GM23338 (cell line): ENCODE measurements around the gene TMCO4. TPM values are rescaled to one million over a fixed set of nuclear protein-coding genes. Genes with fewer than 3 reads are reported as not detected.

Experiments used
- ATAC-seq: fragments of 200-7000 bp; cut with Tn5 transposase; 3 replicates; pipeline ENCODE4 v1.9.1; 2020
- DNase-seq: peaks from one replicate; pipeline ENCODE4 v3.0.0-alpha.2; 2015; ENCODE audit warnings: low spot score
- H2AFZ ChIP-seq: fragments of 200-600 bp; sonication (generic); 2 replicates; pipeline ENCODE4 v1.8.0; 2016; ENCODE audit warnings: antibody characterized with exemption, mild to moderate bottlenecking, moderate library complexity
- H3F3A ChIP-seq: fragments of 200-600 bp; sonication (generic); replicated peaks from 2 replicates; pipeline ENCODE4 v1.8.0; 2017; ENCODE audit warnings: antibody characterized with exemption, mixed run types, low read depth
- H3K27ac ChIP-seq: fragments of 200-600 bp; sonication (generic); 2 replicates; pipeline ENCODE4 v1.6.1; 2016; ENCODE audit warnings: low read depth
- H3K27me3 ChIP-seq: fragments of 200-600 bp; sonication (generic); 2 replicates; pipeline ENCODE4 v1.8.0; 2016; ENCODE audit warnings: mild to moderate bottlenecking, mixed run types, moderate library complexity; ENCODE audit not compliant: insufficient read depth
- H3K36me3 ChIP-seq: fragments of 200-600 bp; sonication (generic); 2 replicates; pipeline ENCODE4 v1.8.0; 2016; ENCODE audit warnings: mild to moderate bottlenecking; ENCODE audit not compliant: insufficient read depth
- H3K4me1 ChIP-seq: fragments of 200-600 bp; sonication (generic); 2 replicates; pipeline ENCODE4 v1.8.0; 2016; ENCODE audit warnings: mild to moderate bottlenecking, moderate library complexity; ENCODE audit not compliant: insufficient read depth
- H3K4me2 ChIP-seq: fragments of 200-600 bp; sonication (generic); 2 replicates; pipeline ENCODE4 v1.7.1; 2017; ENCODE audit warnings: mixed run types
- H3K4me3 ChIP-seq: fragments of 200-600 bp; sonication (generic); 2 replicates; pipeline ENCODE4 v1.6.1; 2016; ENCODE audit warnings: mixed run types
- H3K79me2 ChIP-seq: fragments of 200-600 bp; sonication (generic); replicated peaks from 2 replicates; pipeline ENCODE4 v1.8.0; 2017; ENCODE audit warnings: mild to moderate bottlenecking; ENCODE audit not compliant: insufficient read depth
- H3K9me2 ChIP-seq: fragments of 200-600 bp; sonication (generic); 2 replicates; pipeline ENCODE4 v1.8.0; 2017; ENCODE audit not compliant: insufficient read depth
- H4K20me1 ChIP-seq: fragments of 200-600 bp; sonication (generic); replicated peaks from 2 replicates; pipeline ENCODE4 v1.8.0; 2017; ENCODE audit warnings: mild to moderate bottlenecking; ENCODE audit not compliant: insufficient read depth
- H3K27ac Mint-ChIP-seq: 2 replicates; pipeline ENCODE4 v1.8.0; 2020; ENCODE audit warnings: inconsistent platforms, mild to moderate bottlenecking, moderate library complexity, mixed read lengths
- H3K27me3 Mint-ChIP-seq: 3 replicates; pipeline ENCODE4 v1.8.0; 2022; ENCODE audit warnings: low read depth, mild to moderate bottlenecking, moderate library complexity, mixed read lengths, inconsistent platforms; ENCODE audit not compliant: insufficient read depth, poor library complexity
- H3K36me3 Mint-ChIP-seq: 3 replicates; pipeline ENCODE4 v1.8.0; 2021; ENCODE audit warnings: low read depth, mild to moderate bottlenecking, inconsistent platforms, moderate library complexity, mixed read lengths
- H3K4me1 Mint-ChIP-seq: 3 replicates; pipeline ENCODE4 v1.8.0; 2020; ENCODE audit warnings: mild to moderate bottlenecking, inconsistent platforms, mixed read lengths
- H3K4me3 Mint-ChIP-seq: 3 replicates; pipeline ENCODE4 v1.8.0; 2021; ENCODE audit warnings: moderate library complexity, mild to moderate bottlenecking, inconsistent platforms, mixed read lengths
- H3K9me3 Mint-ChIP-seq: 3 replicates; pipeline ENCODE4 v1.8.0; 2020; ENCODE audit warnings: moderate library complexity, mild to moderate bottlenecking, inconsistent platforms, mixed read lengths
- CREB1 ChIP-seq: fragments of 250-450 bp; sonication (Bioruptor Pico); IDR thresholded peaks from 2 replicates; pipeline ENCODE4 v1.5.0; 2020; ENCODE audit warnings: low read depth, mild to moderate bottlenecking, moderate library complexity
- CTCF ChIP-seq, 2 experiments: fragments of 200-600 bp in 1 of 2; sonication (generic) in 1 of 2; conservative IDR thresholded peaks; 2 replicates each; pipeline versions ENCODE4 v1.5.1 to v1.6.1; 2016 to 2017; ENCODE audit warnings: antibody characterized with exemption in 2 of 2, low read depth in 2 of 2, mild to moderate bottlenecking in 2 of 2, moderate library complexity in 1 of 2
- ETS1 ChIP-seq: IDR thresholded peaks from 2 replicates; pipeline ENCODE4 v1.6.1; 2016; ENCODE audit warnings: antibody characterized with exemption
- EZH2 ChIP-seq: fragments of 200-600 bp; sonication (generic); IDR thresholded peaks from one replicate; pipeline ENCODE4 v1.8.0; 2017; ENCODE audit warnings: antibody characterized with exemption, mild to moderate bottlenecking, low read depth; ENCODE audit not compliant: unreplicated experiment
- EZH2phosphoT487 ChIP-seq: fragments of 200-600 bp; sonication (generic); IDR thresholded peaks from one replicate; pipeline ENCODE4 v1.8.1; 2018; ENCODE audit warnings: antibody characterized with exemption; ENCODE audit not compliant: unreplicated experiment
- JUNB ChIP-seq: IDR thresholded peaks from one replicate; pipeline ENCODE4 v1.6.1; 2016; ENCODE audit warnings: antibody characterized with exemption; ENCODE audit not compliant: unreplicated experiment
- NANOG ChIP-seq: IDR thresholded peaks from 2 replicates; pipeline ENCODE4 v1.6.1; 2016; ENCODE audit warnings: antibody characterized with exemption, borderline replicate concordance
- POLR2AphosphoS5 ChIP-seq: IDR thresholded peaks from 2 replicates; pipeline ENCODE4 v1.6.1; 2016; ENCODE audit warnings: antibody characterized with exemption, low read depth
- REST ChIP-seq: IDR thresholded peaks from one replicate; pipeline ENCODE4 v1.6.1; 2018; ENCODE audit warnings: antibody characterized with exemption; ENCODE audit not compliant: unreplicated experiment
- STAT1 ChIP-seq: IDR thresholded peaks from one replicate; pipeline ENCODE4 v1.6.1; 2016; ENCODE audit warnings: antibody characterized with exemption; ENCODE audit not compliant: unreplicated experiment
- ZNF114 ChIP-seq: fragments of 250-450 bp; sonication (Bioruptor Pico); IDR thresholded peaks from 2 replicates; pipeline ENCODE4 v1.5.0; 2020; ENCODE audit warnings: mild to moderate bottlenecking, moderate library complexity
- ZNF331 ChIP-seq: fragments of 250-450 bp; sonication (Bioruptor Pico); IDR thresholded peaks from 2 replicates; pipeline ENCODE4 v1.5.0; 2020; ENCODE audit warnings: low read depth, mild to moderate bottlenecking, moderate library complexity
- ZNF462 ChIP-seq: fragments of 250-450 bp; sonication (Bioruptor Pico); IDR thresholded peaks from 2 replicates; pipeline ENCODE4 v1.5.0; 2020; ENCODE audit warnings: mild to moderate bottlenecking, moderate library complexity
- polyA plus RNA-seq: library from polyadenylated mRNA; unstranded; fragments of >200 nt; fragmentation: Nextera tagmentation; extraction: Ambion mirVana; gene quantifications from 2 replicates; pipeline ENCODE4 v1.2.1, GENCODE V29; 2016
- total RNA-seq: library from RNA; depleted of rRNA; stranded (reverse); fragments of >200 nt; shearing (Covaris generic); gene quantifications from 2 replicates; pipeline ENCODE4 v1.2.3, GENCODE V29; 2014

Gene TMCO4
- total and polyA plus RNA-seq, 2 experiments from 2014 or later: 2.6 to 6.9 TPM

GRCh38 chr1:19672237-19672636 lies 127.5 kb downstream of the TMCO4 start:
- H3K4me1 ChIP-seq: no peaks in the 10 kb centered on the region
- H3K27me3 ChIP-seq: peaks cover 5% of the 10 kb centered on the region
- no peak overlapping the region for H3K4me3 ChIP-seq
- no peak for ATAC-seq
- Mint-ChIP-seq H3K27me3 (peaks cover 13% of the 10 kb centered on the region), H3K36me3 (no peaks in the 10 kb centered on the region; the same call in 2 of the 3 replicates), H3K4me1 (peaks cover 10% of the 10 kb centered on the region; the same call in 2 of the 3 replicates), H3K9me3 (no peaks in the 10 kb centered on the region; the same call in 2 of the 3 replicates), H3K4me3 (no peak overlapping the region), H3K27ac (no peak overlapping the region)
- H3K4me2 ChIP-seq: no peak overlapping the region
- H4K20me1 ChIP-seq: 0 out of 2 replicates have a peak, but pooled peaks cover 3% of the 10 kb centered on the region
- H3K36me3 ChIP-seq: no peaks in the 10 kb centered on the region
- no peak for DNase-seq
- H2AFZ ChIP-seq: no peak overlapping the region
- no peaks in the 10 kb centered on the region for H3K79me2 ChIP-seq
- TF ChIP-seq STAT1: no peak
- TF ChIP-seq EZH2phosphoT487: no peak
- TF ChIP-seq CREB1: no peak
- no peak for TF ChIP-seq REST
- no peak for TF ChIP-seq JUNB
- no peak for TF ChIP-seq ZNF114
- no peak for TF ChIP-seq ZNF462
- no peak for TF ChIP-seq NANOG
- no peak for TF ChIP-seq EZH2
- no peak for TF ChIP-seq ETS1
- no peak for TF ChIP-seq POLR2AphosphoS5
- TF ChIP-seq ZNF331 (CRISPR knock-in tag): no peak
- TF ChIP-seq CTCF (conservative IDR thresholded peaks at IDR 0.05; ENCODE audit: low read depth in 2 of 2): no peak
- no peak overlapping the region for H3K27ac ChIP-seq
- H3F3A ChIP-seq: no peaks in the 10 kb centered on the region
- no peaks in the 10 kb centered on the region for H3K9me2 ChIP-seq
